H1 (cell line): ENCODE data around the gene ALPK3. TPM values are rescaled to one million over a fixed set of nuclear protein-coding genes. Genes with fewer than 3 reads are reported as not detected.

Experiments
- CTCF ChIA-PET: fragments of 300-600 bp; sonication (Branson Sonifier 250); formaldehyde crosslinking; loops from one replicate; lab custom pipeline; 2021; ENCODE audit not compliant: partially characterized antibody; lab: Charles Lee
- POLR2A ChIA-PET: fragments of 300-600 bp; sonication (Branson Sonifier 250); formaldehyde crosslinking; loops from one replicate; lab custom pipeline; 2021; ENCODE audit warnings: inconsistent platforms; ENCODE audit not compliant: partially characterized antibody; lab: Charles Lee
- DNase-seq, 2 experiments: peaks; one replicate each; pipeline versions ENCODE4 v3.0.0 to v3.0.0-alpha.2; 2010 to 2022; ENCODE audit warnings: low spot score in 2 of 2, low read depth in 1 of 2, mixed read lengths in 1 of 2
- FAIRE-seq: peaks from 2 replicates; lab custom pipeline; 2011; peaks lifted over from hg19 to GRCh38; lab: Jason Lieb, UNC
- H2AFZ ChIP-seq: 2 replicates; pipeline ENCODE4 v1.8.1; 2012; ENCODE audit warnings: low read length, inconsistent platforms
- H2AK5ac ChIP-seq: 2 replicates; pipeline ENCODE4 v1.6.1; 2013; ENCODE audit warnings: low read depth, low read length
- H2BK120ac ChIP-seq: replicated peaks from 2 replicates; pipeline ENCODE3; 2013; ENCODE audit warnings: low read depth, low read length, inconsistent platforms
- H2BK12ac ChIP-seq: 2 replicates; pipeline ENCODE4 v1.6.1; 2013; ENCODE audit warnings: low read depth, low read length
- H2BK15ac ChIP-seq: 2 replicates; pipeline ENCODE4 v1.6.1; 2013; ENCODE audit warnings: low read length
- H2BK20ac ChIP-seq: 2 replicates; pipeline ENCODE4 v1.6.1; 2013; ENCODE audit warnings: low read length
- H2BK5ac ChIP-seq: 2 replicates; pipeline ENCODE4 v1.6.1; 2013; ENCODE audit warnings: low read depth, low read length
- H3K14ac ChIP-seq: 2 replicates; pipeline ENCODE4 v1.6.1; 2013; ENCODE audit warnings: inconsistent platforms; ENCODE audit not compliant: insufficient read length
- H3K18ac ChIP-seq: 2 replicates; pipeline ENCODE4 v1.6.1; 2013; ENCODE audit warnings: low read length; ENCODE audit errors: extremely low read depth
- H3K23ac ChIP-seq: 2 replicates; pipeline ENCODE4 v1.6.1; 2013; ENCODE audit warnings: inconsistent platforms; ENCODE audit not compliant: insufficient read length
- H3K23me2 ChIP-seq: 2 replicates; pipeline ENCODE4 v1.6.1; 2013; ENCODE audit warnings: low read depth, low read length
- H3K27ac ChIP-seq: 2 replicates; pipeline ENCODE4 v1.6.1; 2011; ENCODE audit warnings: low read depth, low read length, inconsistent platforms
- H3K27me3 ChIP-seq, 4 experiments: replicated peaks in 1 of 4; 1 replicate in 1 of 4; 2 replicates in 3 of 4; pipeline versions ENCODE4 v1.6.1 to v1.8.1; 2011 to 2013; ENCODE audit warnings: low read length in 3 of 4, mild to moderate bottlenecking in 3 of 4, inconsistent platforms in 2 of 4, mixed read lengths in 2 of 4, moderate library complexity in 1 of 4; ENCODE audit not compliant: control insufficient read depth in 3 of 4, insufficient read depth in 3 of 4; ENCODE audit errors: extremely low read depth in 1 of 4
- H3K36me3 ChIP-seq, 4 experiments: 2 replicates each; pipeline versions ENCODE4 v1.6.1 to v1.8.1; 2011 to 2013; ENCODE audit warnings: mild to moderate bottlenecking in 4 of 4, low read length in 3 of 4, moderate library complexity in 2 of 4, control low read depth in 1 of 4, inconsistent platforms in 1 of 4; ENCODE audit not compliant: insufficient read depth in 4 of 4, control insufficient read depth in 2 of 4
- H3K4ac ChIP-seq: replicated peaks from 2 replicates; pipeline ENCODE3; 2013; ENCODE audit warnings: low read length, low read depth, mixed read lengths, inconsistent platforms; ENCODE audit not compliant: insufficient read length
- H3K4me1 ChIP-seq, 4 experiments: replicated peaks in 1 of 4; 1 replicate in 1 of 4; 2 replicates in 3 of 4; pipeline versions ENCODE4 v1.6.1 to v1.8.1; 2011 to 2013; ENCODE audit warnings: low read length in 3 of 4, inconsistent platforms in 2 of 4, mixed read lengths in 1 of 4; ENCODE audit not compliant: insufficient read depth in 4 of 4, control insufficient read depth in 3 of 4
- H3K4me2 ChIP-seq, 2 experiments: 2 replicates each; pipeline versions ENCODE4 v1.6.1 to v1.8.1; 2011 to 2013; ENCODE audit warnings: low read depth in 2 of 2, low read length in 2 of 2, control low read depth in 1 of 2, inconsistent platforms in 1 of 2, mild to moderate bottlenecking in 1 of 2; ENCODE audit not compliant: insufficient read depth in 1 of 2
- H3K4me3 ChIP-seq, 4 experiments: fragments of 200-600, 300-600 bp in 1 of 4; sonication (generic), shearing (Covaris generic), sonication (Bioruptor Twin) in 1 of 4; 2 replicates each; pipeline versions ENCODE4 v1.5.1 to v1.8.1; 2011 to 2016; ENCODE audit warnings: low read length in 4 of 4, low read depth in 3 of 4, control low read depth in 2 of 4, inconsistent platforms in 2 of 4, mild to moderate bottlenecking in 2 of 4, mixed read lengths in 1 of 4, moderate library complexity in 1 of 4; ENCODE audit not compliant: insufficient read depth in 2 of 4; ENCODE audit errors: extremely low read depth in 1 of 4
- H3K56ac ChIP-seq: replicated peaks from 2 replicates; pipeline ENCODE3; 2013; ENCODE audit warnings: low read depth, mild to moderate bottlenecking, mixed read lengths, low read length, inconsistent platforms; ENCODE audit not compliant: insufficient read length
- H3K79me1 ChIP-seq: 2 replicates; pipeline ENCODE4 v1.6.1; 2013; ENCODE audit warnings: low read depth, low read length, control low read depth
- H3K79me2 ChIP-seq, 2 experiments: 2 replicates each; pipeline versions ENCODE4 v1.6.1 to v1.8.1; 2012 to 2013; ENCODE audit warnings: low read length in 2 of 2, mild to moderate bottlenecking in 2 of 2, inconsistent platforms in 1 of 2; ENCODE audit not compliant: insufficient read depth in 2 of 2, control insufficient read depth in 1 of 2
- H3K9ac ChIP-seq, 4 experiments: replicated peaks in 1 of 4; 1 replicate in 1 of 4; 2 replicates in 3 of 4; pipeline versions ENCODE4 v1.6.1 to v1.8.1; 2011 to 2013; ENCODE audit warnings: low read depth in 3 of 4, low read length in 3 of 4, control low read depth in 2 of 4, mild to moderate bottlenecking in 2 of 4, moderate library complexity in 2 of 4, inconsistent platforms in 1 of 4; ENCODE audit errors: extremely low read depth in 1 of 4
- H3K9me3 ChIP-seq, 2 experiments: 2 replicates each; pipeline versions ENCODE4 v1.6.1 to v1.8.1; 2012 to 2013; ENCODE audit warnings: mild to moderate bottlenecking in 2 of 2, moderate library complexity in 2 of 2, control low read depth in 1 of 2, inconsistent platforms in 1 of 2, low read depth in 1 of 2, low read length in 1 of 2, mixed read lengths in 1 of 2; ENCODE audit not compliant: insufficient read depth in 2 of 2
- H4K20me1 ChIP-seq, 2 experiments: replicated peaks in 1 of 2; 2 replicates each; pipeline versions ENCODE3 to v1.8.1; 2011 to 2013; ENCODE audit warnings: inconsistent platforms in 2 of 2, low read length in 2 of 2, mild to moderate bottlenecking in 1 of 2; ENCODE audit not compliant: insufficient read depth in 2 of 2, control insufficient read depth in 1 of 2
- H4K5ac ChIP-seq: 2 replicates; pipeline ENCODE4 v1.6.1; 2013; ENCODE audit warnings: low read length, low read depth, mixed read lengths, inconsistent platforms; ENCODE audit not compliant: insufficient read length
- H4K8ac ChIP-seq: 2 replicates; pipeline ENCODE4 v1.8.0; 2013; ENCODE audit warnings: mild to moderate bottlenecking, moderate library complexity, low read length, inconsistent platforms; ENCODE audit not compliant: insufficient read depth; ENCODE audit errors: extremely low read depth
- H4K91ac ChIP-seq: replicated peaks from 2 replicates; pipeline ENCODE3; 2013; ENCODE audit warnings: low read length, mixed read lengths, inconsistent platforms; ENCODE audit not compliant: insufficient read length
- CEBPB ChIP-seq: IDR thresholded peaks from 2 replicates; pipeline ENCODE4 v1.6.1; 2012; ENCODE audit warnings: low read depth, low read length
- CHD2 ChIP-seq: IDR thresholded peaks from 2 replicates; pipeline ENCODE4 v1.6.1; 2012; ENCODE audit warnings: low read length, improper control_type of control experiment
- CREB1 ChIP-seq: IDR thresholded peaks from 2 replicates; pipeline ENCODE4 v1.6.1; 2012; ENCODE audit warnings: inconsistent platforms
- EGR1 ChIP-seq: IDR thresholded peaks from 2 replicates; pipeline ENCODE4 v1.6.1; 2011; ENCODE audit warnings: low read depth, low read length, borderline replicate concordance
- GABPA ChIP-seq: IDR thresholded peaks from 2 replicates; pipeline ENCODE4 v1.6.1; 2011; ENCODE audit warnings: mild to moderate bottlenecking, low read length, moderate library complexity, borderline replicate concordance; ENCODE audit not compliant: insufficient read depth
- KDM1A ChIP-seq: fragments of 200-600, 300-600 bp; sonication (generic); IDR thresholded peaks from 2 replicates; pipeline ENCODE4 v1.7.1; 2016; ENCODE audit warnings: mild to moderate bottlenecking, low read length, borderline replicate concordance
- KDM4A ChIP-seq: IDR thresholded peaks from one replicate; pipeline ENCODE4 v1.7.1; 2012; ENCODE audit warnings: low read depth, mild to moderate bottlenecking, moderate library complexity, low read length, inconsistent platforms; ENCODE audit not compliant: severe bottlenecking
- NANOG ChIP-seq: IDR thresholded peaks from 2 replicates; pipeline ENCODE4 v1.6.1; 2011; ENCODE audit warnings: low read length, low read depth, mild to moderate bottlenecking, inconsistent platforms; ENCODE audit not compliant: insufficient read depth, poor library complexity, severe bottlenecking
- NRF1 ChIP-seq: IDR thresholded peaks from 2 replicates; pipeline ENCODE4 v1.6.1; 2011; ENCODE audit warnings: mild to moderate bottlenecking, low read depth, low read length, improper control_type of control experiment
- POU5F1 ChIP-seq: IDR thresholded peaks from 2 replicates; pipeline ENCODE4 v1.6.1; 2011; ENCODE audit warnings: low read depth, mild to moderate bottlenecking, low read length, moderate library complexity
- RFX5 ChIP-seq: IDR thresholded peaks from 2 replicates; pipeline ENCODE4 v1.6.1; 2011; ENCODE audit warnings: low read depth, low read length, improper control_type of control experiment, borderline replicate concordance
- SUZ12 ChIP-seq: fragments of 200-600 bp; sonication (generic); IDR thresholded peaks from 2 replicates; pipeline ENCODE4 v1.6.1; 2012; ENCODE audit warnings: mild to moderate bottlenecking, inconsistent platforms, low read length, moderate library complexity, mixed read lengths
- WGBS, 2 experiments: shearing (Covaris generic) in 1 of 2; methylation state at CpG; one replicate each; pipeline versions ENCODE4 v1.1.6 to v1.1.7; 2013 to 2015; ENCODE audit warnings: low lambda C conversion rate in 2 of 2, mixed read lengths in 2 of 2, inconsistent platforms in 1 of 2, low coverage in 1 of 2, missing lambda C conversion rate in 1 of 2; ENCODE audit not compliant: insufficient replicate concordance in 2 of 2, insufficient coverage in 1 of 2, insufficient read length in 1 of 2; ENCODE audit errors: extremely low coverage in 1 of 2, missing lambda C conversion rate in 1 of 2; 5-methylcytosine and 5-hydroxymethylcytosine counted together
- polyA plus RNA-seq, 7 experiments: library from polyadenylated mRNA; depleted of rRNA in 3 of 7; stranded (reverse) in 5 of 7; unstranded in 2 of 7; fragments of >200 nt in 5 of 7; fragments of 200-250 nt in 2 of 7; gene quantifications; 1 replicate in 5 of 7; 2 replicates in 1 of 7; 4 replicates in 1 of 7; pipeline versions ENCODE4 v1.2.1 to v1.2.3, GENCODE V29; 2011 to 2013; ENCODE audit warnings: missing spikeins in 2 of 7, mixed read lengths in 2 of 7
- total RNA-seq: library from RNA; stranded (reverse); fragmentation: NEBNext Ultra II Directional; extraction: Animal tissue kit (Norgen Biotek cat#: 25700); gene quantifications from 2 replicates; pipeline ENCODE4 v1.2.1, GENCODE V29; 2021

The ALPK3 gene
- total and polyA plus RNA-seq, 2 of the 8 experiments (the other 6 are each of a cell fraction or from before 2014, with no cell fraction given) = 4.4 to 19.2 TPM

GRCh38 chr15:84868037-84868880, 51.1 kb downstream of the ALPK3 start:
- WGBS, 2 experiments = 92% methylated on average over 12 of the region's 12 CpGs; no CpG with 5 or more reads in 1 of the 2 experiments
- H3K14ac ChIP-seq = no peak overlapping the region
- no peak overlapping the region for H2AFZ ChIP-seq
- H3K79me1 ChIP-seq = no peaks in the 10 kb centered on the region
- H2BK120ac ChIP-seq = no peak overlapping the region
- peaks cover 0 to 3% of the 10 kb centered on the region in 2 experiments for H4K20me1 ChIP-seq
- no peak overlapping the region for H3K27ac ChIP-seq
- no peak overlapping the region for H3K9ac ChIP-seq
- H2BK15ac ChIP-seq = no peak overlapping the region
- no peak overlapping the region for H2BK5ac ChIP-seq
- no peak overlapping the region for H3K23ac ChIP-seq
- H2BK20ac ChIP-seq = no peak overlapping the region
- H3K4me1 ChIP-seq = no peaks in the 10 kb centered on the region
- no peak overlapping the region for H2BK12ac ChIP-seq
- H3K27me3 ChIP-seq = no peaks in the 10 kb centered on the region
- H3K18ac ChIP-seq = no peak overlapping the region
- H3K23me2 ChIP-seq = no peaks in the 10 kb centered on the region
- DNase-seq = no peak
- CTCF ChIA-PET = interaction anchor here (0.5 to 7.8 kb wide), 11 partner anchors 10 to 139 kb away, joined by 3 to 74 read pairs (median 3); no protein-coding TSS in a partner anchor
- POLR2A ChIA-PET = interaction anchor here (1.8 kb wide), 1 partner anchor 10 kb away, joined by 6 read pairs; no protein-coding TSS in a partner anchor
- H3K56ac ChIP-seq = no peak overlapping the region
- H4K8ac ChIP-seq = peak overlapping the region; percentile 12; the same call in 1 of the 2 replicates
- no peaks in the 10 kb centered on the region; a peak in 1 of 8 replicates for H3K36me3 ChIP-seq
- H4K5ac ChIP-seq = no peak overlapping the region
- no peak overlapping the region for H4K91ac ChIP-seq
- H3K79me2 ChIP-seq = no peaks in the 10 kb centered on the region
- H3K4me2 ChIP-seq = no peak overlapping the region
- no peak overlapping the region for H3K4me3 ChIP-seq
- no peaks in the 10 kb centered on the region for H3K9me3 ChIP-seq
- H2AK5ac ChIP-seq = no peak overlapping the region
- no peak overlapping the region for H3K4ac ChIP-seq
- FAIRE-seq = no peak
- TF ChIP-seq RFX5 (no peak), SUZ12 (no peak), CHD2 (no peak), NANOG (no peak), NRF1 (no peak), CREB1 (no peak), CEBPB (no peak), KDM1A (no peak), EGR1 (no peak), GABPA (no peak), KDM4A (no peak), POU5F1 (no peak)
